Karpas-422 (cell line): ENCODE measurements around the gene SPAG16. TPM values are rescaled to one million over a fixed set of nuclear protein-coding genes. Genes with fewer than 3 reads are reported as not detected.

ENCODE experiments used
- DNase-seq: peaks from one replicate; pipeline ENCODE4 v3.0.0-alpha.2; 2015
- H2AFZ ChIP-seq: fragments of 200-600 bp; sonication (generic); 2 replicates; pipeline ENCODE4 v1.6.1; 2014; ENCODE audit warnings: antibody characterized with exemption, low read length, mixed read lengths
- H3K27ac ChIP-seq: fragments of 200-600 bp; sonication (generic); 2 replicates; pipeline ENCODE4 v1.5.1; 2014; ENCODE audit warnings: mild to moderate bottlenecking, low read length, moderate library complexity
- H3K27me3 ChIP-seq: fragments of 200-600 bp; sonication (generic); 2 replicates; pipeline ENCODE4 v1.6.1; 2014; ENCODE audit warnings: low read length, mixed read lengths
- H3K36me3 ChIP-seq: fragments of 200-600 bp; sonication (generic); 2 replicates; pipeline ENCODE4 v1.6.1; 2014; ENCODE audit warnings: low read length, mixed read lengths; ENCODE audit not compliant: insufficient read depth
- H3K4me1 ChIP-seq: fragments of 200-600 bp; sonication (generic); 2 replicates; pipeline ENCODE4 v1.6.1; 2014; ENCODE audit warnings: mild to moderate bottlenecking, low read length, mixed read lengths
- H3K4me2 ChIP-seq: fragments of 200-600 bp; sonication (generic); 2 replicates; pipeline ENCODE4 v1.6.1; 2014; ENCODE audit warnings: low read length, low read depth, mild to moderate bottlenecking; ENCODE audit not compliant: poor library complexity, severe bottlenecking
- H3K4me3 ChIP-seq: fragments of 200-600 bp; sonication (generic); 2 replicates; pipeline ENCODE4 v1.5.1; 2014; ENCODE audit warnings: mild to moderate bottlenecking, antibody characterized with exemption, low read length, mixed read lengths
- H3K79me2 ChIP-seq: fragments of 200-600 bp; sonication (generic); 2 replicates; pipeline ENCODE4 v1.6.1; 2014; ENCODE audit warnings: mild to moderate bottlenecking, low read length, mixed read lengths
- H3K9ac ChIP-seq: fragments of 200-600 bp; sonication (generic); 2 replicates; pipeline ENCODE4 v1.6.0; 2014; ENCODE audit warnings: low read length
- H3K9me2 ChIP-seq: fragments of 200-600 bp; sonication (generic), shearing (Covaris generic); replicated peaks from 2 replicates; pipeline ENCODE4 v1.6.0; 2014; ENCODE audit warnings: mild to moderate bottlenecking, low read length, moderate library complexity; ENCODE audit not compliant: insufficient read depth
- H3K9me3 ChIP-seq: fragments of 300-700, 200-600 bp; sonication (generic); 2 replicates; pipeline ENCODE4 v1.6.1; 2014; ENCODE audit warnings: low read length, mixed read lengths
- H4K20me1 ChIP-seq: fragments of 200-600 bp; sonication (generic); 2 replicates; pipeline ENCODE4 v1.6.1; 2014; ENCODE audit warnings: mild to moderate bottlenecking, antibody characterized with exemption, low read length, low read depth; ENCODE audit not compliant: insufficient read depth
- total RNA-seq: library from RNA; depleted of rRNA; stranded (reverse); fragments of >200 nt; shearing (Covaris generic); gene quantifications from 2 replicates; pipeline ENCODE4 v1.2.3, GENCODE V29; 2014; ENCODE audit warnings: low replicate concordance

Gene SPAG16
- total RNA-seq, 1 experiment from 2014 or later, result 67.8 TPM

DNA sequence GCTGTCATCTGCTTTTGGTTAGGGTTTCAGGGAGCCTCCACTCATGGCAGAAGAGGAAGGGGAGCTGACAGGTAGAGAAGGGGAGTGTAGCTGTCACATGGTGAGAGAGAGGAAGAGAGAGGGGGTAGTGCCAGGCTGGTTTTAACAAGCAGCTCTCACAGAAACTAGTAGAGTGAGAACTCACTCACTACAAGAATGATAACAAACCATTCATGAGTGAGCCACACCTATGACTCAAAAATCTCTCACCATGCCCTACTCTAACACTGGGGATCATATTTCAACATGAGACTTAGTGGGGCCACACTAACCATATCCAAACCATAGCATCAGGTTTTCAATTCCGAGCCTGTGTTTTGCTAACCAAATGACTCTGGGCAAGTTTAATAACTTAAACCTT lies 851.7 kb downstream of the SPAG16 start:
- Histone ChIP-seq H2AFZ (no peak overlapping the region), H3K9ac (no peak overlapping the region), H3K9me2 (no peaks in the 10 kb centered on the region), H3K79me2 (no peaks in the 10 kb centered on the region), H3K4me1 (no peaks in the 10 kb centered on the region), H3K27me3 (no peaks in the 10 kb centered on the region), H3K4me3 (no peak overlapping the region), H3K27ac (no peak overlapping the region), H3K4me2 (no peak overlapping the region), H3K36me3 (no peaks in the 10 kb centered on the region), H3K9me3 (peaks cover 8% of the 10 kb centered on the region), H4K20me1 (no peaks in the 10 kb centered on the region)
- DNase-seq, result no peak

DNA sequence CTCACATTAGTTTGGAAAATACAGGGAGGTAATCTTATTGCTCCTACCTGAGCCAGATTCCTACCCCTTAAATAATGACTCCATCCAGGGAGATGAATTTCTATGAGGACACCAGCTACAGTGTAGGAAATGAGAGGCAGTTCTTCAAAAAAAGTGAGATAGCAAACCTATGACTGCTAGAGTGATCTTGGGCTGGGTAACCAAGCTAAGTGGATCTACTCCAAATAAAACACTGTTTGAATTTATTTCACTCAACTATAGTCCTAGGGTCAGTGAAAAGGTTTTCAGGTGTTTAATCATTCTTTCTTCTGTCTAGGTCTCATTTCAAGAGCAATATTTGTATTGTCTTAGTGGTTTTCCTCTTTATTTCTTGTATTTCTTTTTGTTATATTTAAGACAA lies 854.5 kb downstream of the SPAG16 start:
- DNase-seq, result no peak
- Histone ChIP-seq H3K9me3 (peaks cover 10% of the 10 kb centered on the region), H3K4me2 (no peak overlapping the region), H4K20me1 (no peaks in the 10 kb centered on the region), H3K4me1 (no peaks in the 10 kb centered on the region), H3K79me2 (no peaks in the 10 kb centered on the region), H2AFZ (no peak overlapping the region), H3K9me2 (no peaks in the 10 kb centered on the region), H3K4me3 (no peak overlapping the region), H3K27ac (no peak overlapping the region), H3K9ac (no peak overlapping the region), H3K27me3 (no peaks in the 10 kb centered on the region), H3K36me3 (no peaks in the 10 kb centered on the region)

DNA sequence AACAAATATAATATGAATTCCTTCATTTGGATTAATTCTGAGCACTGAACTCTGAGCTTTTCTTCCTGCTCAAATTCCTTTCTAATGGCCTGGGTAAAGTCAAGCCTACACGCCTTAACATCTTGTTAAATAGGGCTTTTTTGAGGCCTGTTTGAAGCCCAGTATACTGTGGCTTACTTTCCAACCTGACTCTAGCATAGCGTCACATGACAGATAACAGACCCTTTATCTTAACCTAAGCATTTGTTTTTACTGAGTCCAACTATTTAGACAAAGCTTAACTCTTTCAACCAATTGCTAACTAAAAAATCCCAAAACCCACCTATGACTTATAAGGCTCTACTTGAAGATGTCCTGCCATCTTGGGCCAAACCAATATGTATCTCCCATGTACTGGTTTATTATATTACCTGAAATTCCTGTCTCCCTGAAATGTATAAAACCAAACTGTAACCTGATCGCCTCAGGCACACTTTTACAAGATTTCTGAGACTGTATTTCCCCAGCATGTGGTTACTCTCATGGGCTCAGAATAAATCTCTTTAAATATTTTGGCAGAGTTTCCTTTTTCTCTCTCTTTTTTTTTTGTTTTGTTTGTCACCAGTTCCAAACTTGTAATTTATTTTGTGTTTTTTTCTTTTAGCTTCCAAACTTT lies 855.5 kb downstream of the SPAG16 start:
- no peaks in the 10 kb centered on the region for H4K20me1 ChIP-seq
- H2AFZ ChIP-seq, result no peak overlapping the region
- H3K27me3 ChIP-seq, result no peaks in the 10 kb centered on the region
- no peaks in the 10 kb centered on the region for H3K79me2 ChIP-seq
- no peaks in the 10 kb centered on the region for H3K9me2 ChIP-seq
- H3K9ac ChIP-seq, result no peak overlapping the region
- no peaks in the 10 kb centered on the region for H3K36me3 ChIP-seq
- H3K4me3 ChIP-seq, result no peak overlapping the region
- H3K4me2 ChIP-seq, result no peak overlapping the region
- no peak for DNase-seq
- H3K9me3 ChIP-seq, result peaks cover 10% of the 10 kb centered on the region
- no peak overlapping the region for H3K27ac ChIP-seq
- H3K4me1 ChIP-seq, result no peaks in the 10 kb centered on the region

DNA sequence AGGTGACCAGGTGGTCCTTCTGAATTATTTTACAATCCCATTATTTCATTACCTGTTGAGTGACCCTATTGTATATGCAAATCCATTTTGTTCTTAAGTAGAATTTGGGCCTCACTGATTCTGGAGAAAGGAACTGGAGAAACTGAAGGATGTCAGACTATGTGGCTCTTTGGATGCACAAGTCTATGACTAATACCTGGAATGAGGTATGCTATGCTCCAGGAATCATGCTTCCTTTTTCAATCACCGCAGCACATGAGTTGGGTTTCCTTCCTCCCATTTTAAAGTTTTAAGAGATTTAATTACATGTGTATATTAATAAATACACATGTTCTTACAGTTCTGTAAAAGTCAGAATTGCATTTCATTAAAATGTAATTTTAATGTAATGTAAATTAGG lies 872.7 kb downstream of the SPAG16 start:
- H2AFZ ChIP-seq, result no peak overlapping the region
- DNase-seq, result no peak
- peaks cover 7% of the 10 kb centered on the region; the same call in 1 of the 2 replicates for H3K9me3 ChIP-seq
- H3K9me2 ChIP-seq, result no peaks in the 10 kb centered on the region
- H3K79me2 ChIP-seq, result no peaks in the 10 kb centered on the region
- no peaks in the 10 kb centered on the region for H3K27me3 ChIP-seq
- H3K9ac ChIP-seq, result no peak overlapping the region
- no peak overlapping the region for H3K4me3 ChIP-seq
- no peaks in the 10 kb centered on the region for H3K4me1 ChIP-seq
- no peak overlapping the region for H3K4me2 ChIP-seq
- no peaks in the 10 kb centered on the region for H3K36me3 ChIP-seq
- no peak overlapping the region for H3K27ac ChIP-seq
- H4K20me1 ChIP-seq, result no peaks in the 10 kb centered on the region

DNA sequence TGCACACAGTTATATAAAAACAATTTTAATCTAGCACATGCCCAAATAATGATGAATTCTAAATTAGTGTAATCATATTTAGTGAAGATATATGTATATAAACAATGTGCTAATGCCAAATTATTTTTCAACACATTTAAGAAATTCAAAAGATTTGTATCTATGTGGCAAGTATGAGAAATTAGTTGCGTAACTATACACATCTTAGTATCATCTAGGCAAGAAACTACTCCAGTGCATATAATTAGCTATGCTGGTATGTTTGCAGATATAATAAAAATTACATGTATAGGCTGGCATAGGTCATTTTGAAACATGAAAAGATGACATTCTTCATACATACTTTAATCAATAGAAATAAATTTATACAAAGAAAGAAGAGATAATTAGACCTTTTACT lies 874.6 kb downstream of the SPAG16 start:
- Histone ChIP-seq H3K4me1 (no peaks in the 10 kb centered on the region), H3K9me3 (peaks cover 7% of the 10 kb centered on the region; the same call in 1 of the 2 replicates), H3K4me2 (no peak overlapping the region), H3K27me3 (no peaks in the 10 kb centered on the region), H3K9me2 (no peaks in the 10 kb centered on the region), H2AFZ (no peak overlapping the region), H3K79me2 (no peaks in the 10 kb centered on the region), H3K36me3 (no peaks in the 10 kb centered on the region), H3K9ac (no peak overlapping the region), H3K4me3 (no peak overlapping the region), H3K27ac (no peak overlapping the region), H4K20me1 (no peaks in the 10 kb centered on the region)
- DNase-seq, result no peak

DNA sequence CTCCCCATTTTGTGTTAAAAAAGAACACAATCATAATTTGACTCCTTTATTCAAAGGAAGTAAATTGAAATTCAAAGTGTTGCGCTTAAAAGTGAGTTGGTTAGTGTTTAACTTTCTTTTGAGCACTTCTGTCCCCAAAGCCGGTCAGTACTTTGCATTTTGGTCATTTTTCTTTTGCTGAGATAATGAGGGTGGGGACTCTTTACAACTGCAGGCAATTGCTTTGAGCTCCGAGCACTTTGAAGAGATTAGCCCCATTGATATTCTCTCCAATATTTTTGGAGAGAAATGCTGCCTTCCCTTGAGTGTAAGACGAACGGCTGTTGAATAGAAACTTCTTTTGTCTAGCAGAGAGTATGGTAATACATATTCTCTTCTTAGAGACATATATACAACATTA lies 885.0 kb downstream of the SPAG16 start:
- no peaks in the 10 kb centered on the region for H3K36me3 ChIP-seq
- no peak for DNase-seq
- no peak overlapping the region for H3K4me3 ChIP-seq

DNA sequence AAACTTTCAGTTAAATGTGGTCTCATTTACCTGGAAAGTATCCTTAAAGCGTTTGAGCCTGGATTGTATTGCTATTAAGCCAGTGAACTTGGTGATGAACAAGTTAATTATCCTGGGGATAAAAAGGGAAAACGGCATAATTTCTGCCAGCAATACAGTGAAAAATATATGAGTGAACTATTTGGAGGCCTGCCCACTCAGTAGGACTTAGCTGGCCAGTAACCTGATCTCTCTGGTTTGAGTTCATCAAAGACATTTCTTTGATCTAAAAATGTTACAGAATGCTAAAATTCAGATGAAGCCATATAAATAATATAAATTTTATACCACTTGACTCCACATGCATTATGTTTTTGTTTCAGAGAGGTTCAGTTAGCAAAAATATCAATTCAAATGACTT lies 885.5 kb downstream of the SPAG16 start:
- Histone ChIP-seq H3K27ac (no peak overlapping the region), H2AFZ (no peak overlapping the region), H3K4me2 (no peak overlapping the region), H3K9ac (no peak overlapping the region), H3K9me3 (peaks cover 6% of the 10 kb centered on the region), H3K79me2 (no peaks in the 10 kb centered on the region), H3K27me3 (no peaks in the 10 kb centered on the region), H3K9me2 (no peaks in the 10 kb centered on the region), H4K20me1 (no peaks in the 10 kb centered on the region), H3K36me3 (no peaks in the 10 kb centered on the region), H3K4me1 (no peaks in the 10 kb centered on the region), H3K4me3 (no peak overlapping the region)
- no peak for DNase-seq

More for the DNA sequence above, 885.0 kb downstream of the SPAG16 start:
- Histone ChIP-seq H3K4me1 (no peaks in the 10 kb centered on the region), H3K9ac (no peak overlapping the region), H3K9me3 (peaks cover 7% of the 10 kb centered on the region), H3K27me3 (no peaks in the 10 kb centered on the region), H3K79me2 (no peaks in the 10 kb centered on the region), H3K27ac (no peak overlapping the region), H2AFZ (no peak overlapping the region), H3K4me2 (no peak overlapping the region), H3K9me2 (no peaks in the 10 kb centered on the region), H4K20me1 (no peaks in the 10 kb centered on the region)

DNA sequence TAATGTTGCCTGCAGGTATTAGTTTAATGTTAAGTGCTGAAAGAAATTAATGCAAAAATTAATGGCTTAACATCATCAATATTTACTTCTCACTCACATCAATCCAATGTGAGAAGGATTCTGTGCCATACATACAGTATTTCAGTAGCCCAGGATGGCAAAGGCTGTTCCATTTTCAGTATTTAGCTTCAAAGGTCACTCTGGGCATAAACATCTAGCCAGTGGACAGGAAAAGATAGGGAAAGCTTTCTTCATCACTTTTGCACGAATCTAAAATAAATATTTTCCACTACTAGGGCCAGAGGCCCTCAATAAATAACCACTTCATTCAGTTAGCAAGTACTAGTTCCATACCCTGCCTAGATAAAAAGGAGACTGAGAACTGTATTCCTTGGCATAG lies 890.3 kb downstream of the SPAG16 start:
- no peak for DNase-seq
- no peak overlapping the region for H3K27ac ChIP-seq
- H4K20me1 ChIP-seq, result no peaks in the 10 kb centered on the region
- H3K36me3 ChIP-seq, result no peaks in the 10 kb centered on the region
- H3K4me1 ChIP-seq, result no peaks in the 10 kb centered on the region
- no peaks in the 10 kb centered on the region for H3K27me3 ChIP-seq
- H3K9ac ChIP-seq, result no peak overlapping the region
- H3K9me3 ChIP-seq, result peaks cover 13% of the 10 kb centered on the region
- H3K9me2 ChIP-seq, result no peaks in the 10 kb centered on the region
- H3K4me2 ChIP-seq, result no peak overlapping the region
- H3K4me3 ChIP-seq, result no peak overlapping the region
- no peak overlapping the region for H2AFZ ChIP-seq
- no peaks in the 10 kb centered on the region for H3K79me2 ChIP-seq
